Caco-2 (cell line): ENCODE measurements around the gene PLA2G2D. TPM values are rescaled to one million over a fixed set of nuclear protein-coding genes. Genes with fewer than 3 reads are reported as not detected.
"Not testable (repeated sequence)": the region's sequence is repeated elsewhere in the genome, so short reads cannot be mapped to it uniquely, and the experiment has no call there.

Experiments
- BruUV-seq: library from RNA; stranded (reverse); fragments of 400-500 nt; replicated peaks from 2 replicates; lab custom pipeline; 2021; lab: Mats Ljungman, UMichigan
- CTCF ChIA-PET: fragments of 300-600 bp; sonication (Branson Sonifier 250); formaldehyde crosslinking; loops from one replicate; lab custom pipeline; 2022; ENCODE audit warnings: antibody characterized with exemption; lab: Charles Lee
- POLR2A ChIA-PET: fragments of 300-600 bp; sonication (Branson Sonifier 250); formaldehyde crosslinking; loops from one replicate; lab custom pipeline; 2022; ENCODE audit warnings: antibody characterized with exemption; lab: Charles Lee
- DNase-seq, 2 experiments: peaks; one replicate each; pipeline versions ENCODE4 v3.0.0 to v3.0.0-alpha.2; 2020 to 2022
- H3K27me3 ChIP-seq: replicated peaks from 2 replicates; pipeline ENCODE4 v1.6.0; 2011; ENCODE audit warnings: low read length; ENCODE audit not compliant: control insufficient read depth, insufficient read depth
- H3K36me3 ChIP-seq: 2 replicates; pipeline ENCODE4 v1.5.1; 2011; ENCODE audit warnings: low read length; ENCODE audit not compliant: control insufficient read depth, insufficient read depth
- H3K4me1 ChIP-seq: fragments of 250-450 bp; sonication (Bioruptor Pico); 2 replicates; pipeline ENCODE4 v1.5.1; 2020; ENCODE audit warnings: mild to moderate bottlenecking
- H3K4me3 ChIP-seq: 2 replicates; pipeline ENCODE4 v1.5.1; 2011; ENCODE audit warnings: low read depth, mild to moderate bottlenecking, control low read depth, low read length
- H3K9me3 ChIP-seq: fragments of 250-450 bp; sonication (Bioruptor Pico); 2 replicates; pipeline ENCODE4 v1.5.1; 2020; ENCODE audit warnings: mild to moderate bottlenecking, moderate library complexity
- H3K27ac Mint-ChIP-seq: one replicate; pipeline ENCODE4 v1.8.0; 2022; ENCODE audit warnings: mixed read lengths; ENCODE audit not compliant: unreplicated experiment
- H3K27me3 Mint-ChIP-seq: one replicate; pipeline ENCODE4 v1.8.0; 2022; ENCODE audit warnings: mixed read lengths; ENCODE audit not compliant: insufficient read depth, unreplicated experiment
- H3K36me3 Mint-ChIP-seq: one replicate; pipeline ENCODE4 v1.8.0; 2022; ENCODE audit warnings: mild to moderate bottlenecking, mixed read lengths; ENCODE audit not compliant: insufficient read depth, unreplicated experiment
- H3K4me1 Mint-ChIP-seq: one replicate; pipeline ENCODE4 v1.8.0; 2022; ENCODE audit warnings: low read depth, mixed read lengths; ENCODE audit not compliant: unreplicated experiment
- H3K4me3 Mint-ChIP-seq: one replicate; pipeline ENCODE4 v1.8.0; 2022; ENCODE audit warnings: mild to moderate bottlenecking, moderate library complexity, mixed read lengths; ENCODE audit not compliant: unreplicated experiment
- H3K9me3 Mint-ChIP-seq: one replicate; pipeline ENCODE4 v1.8.0; 2022; ENCODE audit warnings: mixed read lengths; ENCODE audit not compliant: unreplicated experiment
- CTCF ChIP-seq, 2 experiments: fragments of 200-600 bp in 1 of 2; IDR thresholded peaks; 1 replicate in 1 of 2; 2 replicates in 1 of 2; pipeline versions ENCODE4 v1.5.1 to v1.8.0; 2011 to 2022; ENCODE audit warnings: antibody characterized with exemption in 1 of 2, control low read depth in 1 of 2, inconsistent platforms in 1 of 2, low read depth in 1 of 2, low read length in 1 of 2, mild to moderate bottlenecking in 1 of 2, moderate library complexity in 1 of 2; ENCODE audit not compliant: insufficient read depth in 1 of 2, severe bottlenecking in 1 of 2, unreplicated experiment in 1 of 2
- intact Hi-C: fragments of 100-400 bp; cut with micrococcal nuclease; formaldehyde crosslinking; loops from one replicate; pipeline ENCODE4 v1.10.0; 2022; ENCODE audit not compliant: unreplicated experiment
- total RNA-seq: library from RNA; stranded (reverse); gene quantifications from 2 replicates; pipeline ENCODE4 v1.2.3, GENCODE V29; 2022

Gene PLA2G2D
- total RNA-seq, 1 experiment from 2014 or later, result not detected

GRCh38 chr1:20136249-20136648, 16.9 kb upstream of the PLA2G2D start:
- Histone ChIP-seq H3K27me3 (no peaks in the 10 kb centered on the region), H3K36me3 (no peaks in the 10 kb centered on the region), H3K9me3 (no peaks in the 10 kb centered on the region), H3K4me3 (no peak overlapping the region), H3K4me1 (no peaks in the 10 kb centered on the region)
- no peaks in the 10 kb centered on the region for H3K4me1 Mint-ChIP-seq
- no peak for TF ChIP-seq CTCF (IDR thresholded peaks at IDR 0.05; ENCODE audit: insufficient read depth in 1 of 2, low read depth in 1 of 2, low read length in 1 of 2, severe bottlenecking in 1 of 2, unreplicated experiment in 1 of 2)
- no peaks in the 10 kb centered on the region for H3K36me3 Mint-ChIP-seq
- no peak for DNase-seq
- H3K27me3 Mint-ChIP-seq, result peaks cover 2% of the 10 kb centered on the region
- intact Hi-C loops, result no loop called here
- POLR2A ChIA-PET, result no interaction called here
- no peak overlapping the region for H3K4me3 Mint-ChIP-seq
- no TSS peak for BruUV-seq
- no peak overlapping the region for H3K27ac Mint-ChIP-seq
- peaks cover 7% of the 10 kb centered on the region for H3K9me3 Mint-ChIP-seq
- CTCF ChIA-PET, result no interaction called here

GRCh38 chr1:20134995-20135394, 15.7 kb upstream of the PLA2G2D start:
- H3K4me3 Mint-ChIP-seq, result no peak overlapping the region
- H3K27ac Mint-ChIP-seq, result no peak overlapping the region
- no peak for TF ChIP-seq CTCF (IDR thresholded peaks at IDR 0.05; ENCODE audit: insufficient read depth in 1 of 2, low read depth in 1 of 2, low read length in 1 of 2, severe bottlenecking in 1 of 2, unreplicated experiment in 1 of 2)
- H3K4me3 ChIP-seq, result no peak overlapping the region
- no peaks in the 10 kb centered on the region for H3K9me3 ChIP-seq
- H3K4me1 Mint-ChIP-seq, result no peaks in the 10 kb centered on the region
- H3K4me1 ChIP-seq, result no peaks in the 10 kb centered on the region
- DNase-seq, result no peak
- H3K36me3 ChIP-seq, result no peaks in the 10 kb centered on the region
- BruUV-seq, result no TSS peak
- no peaks in the 10 kb centered on the region for H3K36me3 Mint-ChIP-seq
- H3K27me3 Mint-ChIP-seq, result peaks cover 2% of the 10 kb centered on the region
- POLR2A ChIA-PET, result no interaction called here
- intact Hi-C loops, result no loop called here
- no peaks in the 10 kb centered on the region for H3K27me3 ChIP-seq
- CTCF ChIA-PET, result no interaction called here
- peaks cover 10% of the 10 kb centered on the region for H3K9me3 Mint-ChIP-seq

GRCh38 chr1:20130518-20130917, 11.2 kb upstream of the PLA2G2D start:
- H3K4me1 ChIP-seq, intact Hi-C loops, BruUV-seq, H3K27ac Mint-ChIP-seq, H3K36me3 Mint-ChIP-seq, DNase-seq, H3K4me1 Mint-ChIP-seq, H3K9me3 ChIP-seq, H3K4me3 ChIP-seq, POLR2A ChIA-PET, H3K27me3 ChIP-seq, H3K27me3 Mint-ChIP-seq, CTCF ChIA-PET, H3K4me3 Mint-ChIP-seq, H3K36me3 ChIP-seq: not testable (repeated sequence)
- H3K9me3 Mint-ChIP-seq, result peaks cover 10% of the 10 kb centered on the region
